Heart left ventricle (tissue), 13 donors: Measurements from ENCODE around the gene PDGFRA.

ENCODE experiments used
- CTCF ChIP-seq, 12 donors: fragments of 200-600 bp; sonication (generic) in 4 of 12; IDR thresholded peaks; one replicate each; pipeline versions ENCODE4 v1.5.0 to v1.8.0; 2018 to 2022; ENCODE audit warnings: antibody characterized with exemption in 12 of 12, mild to moderate bottlenecking in 5 of 12
- POLR2A ChIP-seq, 2 donors: fragments of 450-650 bp; IDR thresholded peaks; one replicate each; pipeline ENCODE4 v1.6.1; 2017; ENCODE audit warnings: antibody characterized with exemption in 2 of 2, mild to moderate bottlenecking in 2 of 2, moderate library complexity in 2 of 2
- donor health status: ischemic (EF 13 %, LVEDD 7.1; RV severe dilation, severe dysfunction).
- donor health status: DM: no; HTN: yes; CAD: no.
- donor health status: DM: no; HTN: no; CAD: no.
- donor health status: ischemic (EF 25% LVEDD 6.9; RV normal size, moderate dysfunction).
- donor health status: ischemic (EF 25% LVEDD 5.7; RV mildly dilated, moderate dysfunction).
- donor health status: ischemic (EF 35%, LVEDD 5.7; RV mildly dilated, moderate dysfunction).
- donor health status: nonischemic (EF 11% LVEDD 7.7; RV severe dilation, severe dysfunction).
- donor health status: DM: yes; HTN: yes; CAD: no.
- donor health status: PGD.
- donor health status: ischemic (EF 29% LVEDD 5.4; RV normal size, mild dysfunction).
- donor health status: nonischemic (EF 23%, LVEDD 6.1; RV moderate dilation, normal function).

GRCh38 chr4:54277691-54278090 lies 48.6 kb downstream of the PDGFRA start:
- no peak for TF ChIP-seq CTCF (IDR thresholded peaks at IDR 0.05)
- no peak for TF ChIP-seq POLR2A (IDR thresholded peaks at IDR 0.05)
